ENCODE measurements around the gene KIF3B. TPM values are rescaled to one million over a fixed set of nuclear protein-coding genes. Genes with fewer than 3 reads are reported as not detected.
A peak's percentile ranks its signal among the peaks of the same experiment; 100 is the strongest.

The KIF3B gene
- total and polyA plus RNA-seq, 2 donors from 2014 or later = 31.6 to 62.2 TPM

DNA sequence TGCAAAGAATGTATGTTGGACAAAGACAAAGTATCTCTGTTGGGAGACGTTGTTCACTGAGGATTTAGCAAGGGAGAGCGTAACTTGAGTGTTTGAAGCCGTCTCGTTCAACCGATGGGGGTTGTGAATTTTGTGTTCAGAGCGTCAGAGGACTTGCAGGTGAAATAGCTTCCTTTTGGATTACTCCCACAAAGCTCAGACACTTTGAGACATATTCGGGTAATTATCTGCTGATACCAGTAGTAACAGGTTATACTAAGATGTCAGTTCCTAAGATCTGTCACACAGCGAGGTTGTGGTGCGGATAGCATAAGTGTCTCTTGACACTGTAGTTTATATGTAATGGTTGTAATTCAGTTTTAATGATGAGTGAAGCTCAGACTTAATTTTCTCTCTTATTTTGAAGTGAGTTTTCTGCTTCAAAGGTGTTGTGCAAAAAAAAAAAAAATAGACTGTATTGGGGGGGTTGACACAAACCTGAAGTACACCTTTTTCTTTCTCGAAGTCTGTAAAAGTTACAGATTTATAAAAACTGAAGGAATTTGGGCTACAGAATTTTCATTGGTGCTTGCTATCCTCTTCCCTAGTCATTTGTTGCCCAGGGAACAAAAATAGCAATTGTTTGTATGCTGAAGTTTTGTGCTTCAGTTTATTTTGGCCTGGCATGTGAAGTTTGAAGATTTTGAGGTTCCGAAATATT, 82.3 kb downstream of the KIF3B start:
- no peaks in the 10 kb centered on the region for H3K36me3 ChIP-seq (ENCODE audit: control insufficient read depth in 2 of 3, insufficient read depth in 3 of 3, low read length in 3 of 3)
- H3K4me3 ChIP-seq (ENCODE audit: low read length in 3 of 3) = peak overlapping the region; percentile 81 to 96 (median 86)
- no peaks in the 10 kb centered on the region for H3K9me3 ChIP-seq (ENCODE audit: control insufficient read depth in 2 of 3, insufficient read depth in 1 of 3, low read length in 3 of 3)
- H3K4me1 ChIP-seq (ENCODE audit: control insufficient read depth in 2 of 3, insufficient read depth in 2 of 3, low read depth in 1 of 3, low read length in 3 of 3) = peaks cover 0 to 23% (median 20%) of the 10 kb centered on the region in 3 donors
- H3K9ac ChIP-seq (ENCODE audit: low read length in 3 of 3) = peak overlapping the region; percentile 6 to 74 (median 64)
- no peaks in the 10 kb centered on the region for H3K27me3 ChIP-seq (ENCODE audit: control insufficient read depth, insufficient read depth, low read length)
- DNase-seq (peak in 2 of 5 donors; percentile 60 to 63), FAIRE-seq (no peak)
- TF ChIP-seq, protein P1, sequence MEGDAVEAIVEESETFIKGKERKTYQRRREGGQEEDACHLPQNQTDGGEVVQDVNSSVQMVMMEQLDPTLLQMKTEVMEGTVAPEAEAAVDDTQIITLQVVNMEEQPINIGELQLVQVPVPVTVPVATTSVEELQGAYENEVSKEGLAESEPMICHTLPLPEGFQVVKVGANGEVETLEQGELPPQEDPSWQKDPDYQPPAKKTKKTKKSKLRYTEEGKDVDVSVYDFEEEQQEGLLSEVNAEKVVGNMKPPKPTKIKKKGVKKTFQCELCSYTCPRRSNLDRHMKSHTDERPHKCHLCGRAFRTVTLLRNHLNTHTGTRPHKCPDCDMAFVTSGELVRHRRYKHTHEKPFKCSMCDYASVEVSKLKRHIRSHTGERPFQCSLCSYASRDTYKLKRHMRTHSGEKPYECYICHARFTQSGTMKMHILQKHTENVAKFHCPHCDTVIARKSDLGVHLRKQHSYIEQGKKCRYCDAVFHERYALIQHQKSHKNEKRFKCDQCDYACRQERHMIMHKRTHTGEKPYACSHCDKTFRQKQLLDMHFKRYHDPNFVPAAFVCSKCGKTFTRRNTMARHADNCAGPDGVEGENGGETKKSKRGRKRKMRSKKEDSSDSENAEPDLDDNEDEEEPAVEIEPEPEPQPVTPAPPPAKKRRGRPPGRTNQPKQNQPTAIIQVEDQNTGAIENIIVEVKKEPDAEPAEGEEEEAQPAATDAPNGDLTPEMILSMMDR (IDR thresholded peaks at IDR 0.05; ENCODE audit: borderline replicate concordance, extremely low read depth, insufficient read depth) = no peak
- H3K27ac ChIP-seq (ENCODE audit: low read depth in 2 of 2, low read length in 2 of 2) = peak overlapping the region; percentile 82 to 99
- intact Hi-C loops (cut with DNase I) = no loop called here

DNA sequence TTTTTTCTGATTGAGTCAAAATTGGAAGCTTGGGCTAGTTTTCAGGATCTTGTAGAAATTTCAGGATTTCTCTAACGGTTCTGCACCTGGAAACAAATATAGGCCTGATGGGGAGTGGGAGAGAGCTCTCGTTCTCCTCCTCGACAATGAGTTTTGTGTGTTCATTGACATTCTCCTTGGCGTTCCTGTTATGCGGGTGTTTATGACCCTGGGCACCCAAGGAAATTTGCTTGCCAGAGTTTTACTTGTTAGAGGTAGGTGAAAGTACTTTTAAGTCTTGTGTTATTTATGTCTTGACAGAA, 82.8 kb downstream of the KIF3B start:
- TF ChIP-seq, protein P1 (IDR thresholded peaks at IDR 0.05; ENCODE audit: borderline replicate concordance, extremely low read depth, insufficient read depth) = no peak
- no peak for DNase-seq
- no peaks in the 10 kb centered on the region for H3K27me3 ChIP-seq (ENCODE audit: control insufficient read depth, insufficient read depth, low read length)
- H3K36me3 ChIP-seq (ENCODE audit: control insufficient read depth in 2 of 3, insufficient read depth in 3 of 3, low read length in 3 of 3) = no peaks in the 10 kb centered on the region
- peak overlapping the region; percentile 5 to 59 for H3K27ac ChIP-seq (ENCODE audit: low read depth in 2 of 2, low read length in 2 of 2)
- peaks cover 0 to 24% (median 20%) of the 10 kb centered on the region in 3 donors for H3K4me1 ChIP-seq (ENCODE audit: control insufficient read depth in 2 of 3, insufficient read depth in 2 of 3, low read depth in 1 of 3, low read length in 3 of 3)
- no peaks in the 10 kb centered on the region for H3K9me3 ChIP-seq (ENCODE audit: control insufficient read depth in 2 of 3, insufficient read depth in 1 of 3, low read length in 3 of 3)
- peak overlapping the region in 1 of 3 donors; percentile 74 for H3K9ac ChIP-seq (ENCODE audit: low read length in 3 of 3)
- intact Hi-C loops (cut with DNase I) = no loop called here
- H3K4me3 ChIP-seq (ENCODE audit: low read length in 3 of 3) = peak overlapping the region; percentile 13 to 96 (median 86)
- FAIRE-seq = no peak

- H3K9me3 ChIP-seq (ENCODE audit: control insufficient read depth in 2 of 3, insufficient read depth in 1 of 3, low read length in 3 of 3) = no peaks in the 10 kb centered on the region
- no peak overlapping the region for H3K9ac ChIP-seq (ENCODE audit: low read length in 3 of 3)
- no peak overlapping the region for H3K27ac ChIP-seq (ENCODE audit: low read depth in 2 of 2, low read length in 2 of 2)
- intact Hi-C loops (cut with DNase I) = no loop called here
- H3K27me3 ChIP-seq (ENCODE audit: control insufficient read depth, insufficient read depth, low read length) = no peaks in the 10 kb centered on the region
- no peaks in the 10 kb centered on the region for H3K36me3 ChIP-seq (ENCODE audit: control insufficient read depth in 2 of 3, insufficient read depth in 3 of 3, low read length in 3 of 3)
- TF ChIP-seq, protein P1 (IDR thresholded peaks at IDR 0.05; ENCODE audit: borderline replicate concordance, extremely low read depth, insufficient read depth) = no peak
- no peak overlapping the region for H3K4me3 ChIP-seq (ENCODE audit: low read length in 3 of 3)
- no peak for FAIRE-seq
- peaks cover 2 to 27% (median 13%) of the 10 kb centered on the region in 3 donors for H3K4me1 ChIP-seq (ENCODE audit: control insufficient read depth in 2 of 3, insufficient read depth in 2 of 3, low read depth in 1 of 3, low read length in 3 of 3)
- DNase-seq = no peak
Measured at GRCh38 chr20:32362901-32363364, 85.5 kb downstream of the KIF3B start.
